ENCODE measurements around the gene OXCT2. TPM values are rescaled to one million over a fixed set of nuclear protein-coding genes. Genes with fewer than 3 reads are reported as not detected.
"Not testable (repeated sequence)": the region's sequence is repeated elsewhere in the genome, so short reads cannot be mapped to it uniquely, and the experiment has no call there.

The OXCT2 gene
- total RNA-seq, 1 experiment from 2014 or later, result 1.3 TPM

DNA sequence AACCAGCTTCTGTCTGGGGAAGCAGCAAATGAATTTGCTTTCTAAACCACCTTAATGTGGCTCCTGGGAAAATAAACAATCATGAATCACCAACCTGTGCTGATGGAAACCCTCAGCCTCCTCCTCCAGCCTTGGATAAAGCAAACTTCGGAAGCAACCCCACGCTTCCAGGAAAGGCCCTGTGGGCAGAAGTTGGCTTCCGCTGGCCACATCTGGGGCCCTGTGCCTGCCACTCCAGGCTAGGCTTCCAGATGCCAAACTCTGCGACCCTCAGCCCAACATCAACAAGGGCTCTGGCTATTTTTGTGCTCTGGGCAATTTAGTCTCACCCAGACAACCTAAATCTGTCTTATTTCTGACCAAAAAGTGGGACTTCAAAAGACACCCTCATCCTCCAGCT is 6.2 kb upstream of the OXCT2 start:
- TF ChIP-seq, protein P1, sequence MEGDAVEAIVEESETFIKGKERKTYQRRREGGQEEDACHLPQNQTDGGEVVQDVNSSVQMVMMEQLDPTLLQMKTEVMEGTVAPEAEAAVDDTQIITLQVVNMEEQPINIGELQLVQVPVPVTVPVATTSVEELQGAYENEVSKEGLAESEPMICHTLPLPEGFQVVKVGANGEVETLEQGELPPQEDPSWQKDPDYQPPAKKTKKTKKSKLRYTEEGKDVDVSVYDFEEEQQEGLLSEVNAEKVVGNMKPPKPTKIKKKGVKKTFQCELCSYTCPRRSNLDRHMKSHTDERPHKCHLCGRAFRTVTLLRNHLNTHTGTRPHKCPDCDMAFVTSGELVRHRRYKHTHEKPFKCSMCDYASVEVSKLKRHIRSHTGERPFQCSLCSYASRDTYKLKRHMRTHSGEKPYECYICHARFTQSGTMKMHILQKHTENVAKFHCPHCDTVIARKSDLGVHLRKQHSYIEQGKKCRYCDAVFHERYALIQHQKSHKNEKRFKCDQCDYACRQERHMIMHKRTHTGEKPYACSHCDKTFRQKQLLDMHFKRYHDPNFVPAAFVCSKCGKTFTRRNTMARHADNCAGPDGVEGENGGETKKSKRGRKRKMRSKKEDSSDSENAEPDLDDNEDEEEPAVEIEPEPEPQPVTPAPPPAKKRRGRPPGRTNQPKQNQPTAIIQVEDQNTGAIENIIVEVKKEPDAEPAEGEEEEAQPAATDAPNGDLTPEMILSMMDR (IDR thresholded peaks at IDR 0.05; ENCODE audit: unreplicated experiment), result no peak
- Mint-ChIP-seq H3K9me3 (ENCODE audit: low read depth, unreplicated experiment) (no peaks in the 10 kb centered on the region), H3K27ac (ENCODE audit: unreplicated experiment) (no peak overlapping the region), H3K36me3 (ENCODE audit: insufficient read depth, unreplicated experiment) (no peaks in the 10 kb centered on the region), H3K27me3 (ENCODE audit: unreplicated experiment) (no peaks in the 10 kb centered on the region), H3K4me1 (ENCODE audit: low read depth, unreplicated experiment) (no peaks in the 10 kb centered on the region), H3K4me3 (ENCODE audit: low read depth, unreplicated experiment) (no peak overlapping the region)
- CTCF ChIA-PET, result no interaction called here
- intact Hi-C loops (cut with micrococcal nuclease; ENCODE audit: unreplicated experiment), result no loop called here
- no peak for DNase-seq
- no TSS peak for BruUV-seq (replicated peaks)

DNA sequence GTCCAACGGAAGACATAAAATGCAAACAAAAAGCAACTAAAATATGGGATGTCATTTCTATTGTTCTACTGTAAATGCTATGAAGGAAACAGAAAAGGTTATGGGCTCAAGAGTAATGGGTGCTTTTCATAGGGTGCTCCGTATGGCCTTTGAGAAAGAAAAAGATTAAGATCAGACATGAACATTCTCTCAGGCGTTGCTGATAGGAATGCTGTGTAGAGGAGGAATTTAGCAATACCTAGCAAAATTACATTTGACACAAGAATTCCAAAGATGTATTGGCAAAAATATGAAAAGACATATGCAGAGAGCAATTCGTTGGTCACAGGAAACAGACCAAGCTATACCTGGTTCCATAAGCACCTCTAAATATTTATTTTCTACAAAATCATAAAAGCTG is 5.7 kb upstream of the OXCT2 start:
- Mint-ChIP-seq H3K4me1 (ENCODE audit: low read depth, unreplicated experiment) (no peaks in the 10 kb centered on the region), H3K27me3 (ENCODE audit: unreplicated experiment) (no peaks in the 10 kb centered on the region), H3K36me3 (ENCODE audit: insufficient read depth, unreplicated experiment) (no peaks in the 10 kb centered on the region), H3K9me3 (ENCODE audit: low read depth, unreplicated experiment) (no peaks in the 10 kb centered on the region), H3K27ac (ENCODE audit: unreplicated experiment) (no peak overlapping the region), H3K4me3 (ENCODE audit: low read depth, unreplicated experiment) (no peak overlapping the region)
- BruUV-seq (replicated peaks), result no TSS peak
- TF ChIP-seq, protein P1 (IDR thresholded peaks at IDR 0.05; ENCODE audit: unreplicated experiment), result no peak
- intact Hi-C loops (cut with micrococcal nuclease; ENCODE audit: unreplicated experiment), result no loop called here
- no peak for DNase-seq
- CTCF ChIA-PET, result no interaction called here

DNA sequence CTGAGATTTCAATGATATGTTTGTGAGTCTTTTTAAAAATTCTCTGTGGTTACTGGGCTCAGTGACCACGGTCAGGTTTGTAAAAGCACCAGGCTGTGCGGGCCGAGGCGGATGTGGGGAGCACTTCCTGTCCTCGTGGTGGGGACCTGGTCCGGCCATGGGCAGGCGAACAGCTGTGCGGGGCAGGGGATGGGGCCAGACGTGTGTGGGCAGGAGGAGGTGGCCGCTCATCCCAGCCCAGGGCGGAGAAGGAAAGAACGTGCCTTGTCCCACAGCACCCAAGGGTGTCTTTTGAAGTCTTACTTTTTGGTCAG is 5.2 kb upstream of the OXCT2 start:
- Mint-ChIP-seq H3K27me3 (ENCODE audit: unreplicated experiment) (no peaks in the 10 kb centered on the region), H3K36me3 (ENCODE audit: insufficient read depth, unreplicated experiment) (no peaks in the 10 kb centered on the region), H3K4me1 (ENCODE audit: low read depth, unreplicated experiment) (no peaks in the 10 kb centered on the region), H3K4me3 (ENCODE audit: low read depth, unreplicated experiment) (no peak overlapping the region), H3K27ac (ENCODE audit: unreplicated experiment) (no peak overlapping the region), H3K9me3 (ENCODE audit: low read depth, unreplicated experiment) (no peaks in the 10 kb centered on the region)
- no peak for DNase-seq
- intact Hi-C loops (cut with micrococcal nuclease; ENCODE audit: unreplicated experiment), result no loop called here
- BruUV-seq (replicated peaks), result no TSS peak
- TF ChIP-seq, protein P1 (IDR thresholded peaks at IDR 0.05; ENCODE audit: unreplicated experiment), result no peak
- CTCF ChIA-PET, result no interaction called here

DNA sequence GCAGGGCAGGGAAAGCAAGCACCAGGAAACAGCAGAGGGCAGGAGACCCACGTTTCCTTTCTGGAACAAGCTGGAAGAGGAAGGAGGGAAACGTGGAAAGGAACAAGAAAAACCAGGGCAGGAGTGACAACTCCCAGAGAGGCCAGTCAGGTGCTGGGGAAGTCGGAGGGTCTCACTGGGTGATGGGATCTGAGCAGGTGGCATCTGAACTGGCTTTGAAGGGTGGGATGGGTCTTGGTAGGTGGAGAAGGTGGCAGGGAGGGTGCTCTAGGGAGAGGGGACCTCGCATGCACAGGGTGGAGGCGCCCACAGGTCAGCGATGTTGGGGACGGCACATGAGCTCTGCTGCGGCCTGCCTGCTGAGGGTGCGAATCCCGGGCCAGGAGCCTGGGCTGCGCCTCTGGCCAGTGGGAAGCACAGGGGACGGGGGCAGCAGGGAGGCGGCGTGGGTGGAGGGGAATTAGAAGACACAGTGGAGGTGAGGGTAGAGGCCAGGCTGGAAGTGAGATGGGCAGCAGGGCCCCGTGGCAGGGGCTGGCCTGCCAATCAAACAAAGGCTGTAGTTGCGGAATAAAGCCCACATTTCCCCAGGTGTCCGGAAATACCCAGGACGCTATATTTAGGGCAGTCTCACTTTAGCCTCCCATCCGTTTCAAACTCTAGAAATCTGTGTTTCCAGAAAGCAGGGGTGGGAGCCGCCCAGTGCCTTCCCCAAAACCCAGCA is 4.7 kb upstream of the OXCT2 start:
- DNase-seq; H3K4me3 Mint-ChIP-seq (ENCODE audit: low read depth, unreplicated experiment); BruUV-seq (replicated peaks); intact Hi-C loops (cut with micrococcal nuclease; ENCODE audit: unreplicated experiment); H3K27me3 Mint-ChIP-seq (ENCODE audit: unreplicated experiment); CTCF ChIA-PET; H3K36me3 Mint-ChIP-seq (ENCODE audit: insufficient read depth, unreplicated experiment); H3K27ac Mint-ChIP-seq (ENCODE audit: unreplicated experiment); H3K4me1 Mint-ChIP-seq (ENCODE audit: low read depth, unreplicated experiment); H3K9me3 Mint-ChIP-seq (ENCODE audit: low read depth, unreplicated experiment): not testable (repeated sequence)

DNA sequence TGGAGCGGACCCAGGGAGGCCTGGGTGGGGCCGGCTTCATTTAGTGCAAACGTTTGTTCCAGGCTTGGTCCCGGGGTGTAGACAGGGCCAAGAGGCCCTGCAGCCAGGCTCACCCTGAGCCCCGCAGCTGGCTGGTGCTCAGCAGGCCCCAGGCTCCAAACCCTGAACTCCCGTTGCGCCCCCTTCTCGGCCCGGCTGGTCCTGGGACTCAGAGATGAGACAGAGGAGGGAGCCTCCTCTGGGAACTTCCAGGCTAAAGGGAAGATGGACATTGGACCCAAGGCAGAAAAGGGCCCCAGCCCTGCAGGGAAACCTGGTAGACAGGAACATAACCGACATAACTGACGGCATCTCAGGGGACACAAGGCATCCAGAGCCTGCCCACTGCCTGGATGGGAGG is 4.0 kb upstream of the OXCT2 start:
- intact Hi-C loops (cut with micrococcal nuclease; ENCODE audit: unreplicated experiment); H3K27me3 Mint-ChIP-seq (ENCODE audit: unreplicated experiment); BruUV-seq (replicated peaks); DNase-seq; H3K4me3 Mint-ChIP-seq (ENCODE audit: low read depth, unreplicated experiment); H3K27ac Mint-ChIP-seq (ENCODE audit: unreplicated experiment); H3K4me1 Mint-ChIP-seq (ENCODE audit: low read depth, unreplicated experiment); CTCF ChIA-PET; H3K36me3 Mint-ChIP-seq (ENCODE audit: insufficient read depth, unreplicated experiment); H3K9me3 Mint-ChIP-seq (ENCODE audit: low read depth, unreplicated experiment): not testable (repeated sequence)

DNA sequence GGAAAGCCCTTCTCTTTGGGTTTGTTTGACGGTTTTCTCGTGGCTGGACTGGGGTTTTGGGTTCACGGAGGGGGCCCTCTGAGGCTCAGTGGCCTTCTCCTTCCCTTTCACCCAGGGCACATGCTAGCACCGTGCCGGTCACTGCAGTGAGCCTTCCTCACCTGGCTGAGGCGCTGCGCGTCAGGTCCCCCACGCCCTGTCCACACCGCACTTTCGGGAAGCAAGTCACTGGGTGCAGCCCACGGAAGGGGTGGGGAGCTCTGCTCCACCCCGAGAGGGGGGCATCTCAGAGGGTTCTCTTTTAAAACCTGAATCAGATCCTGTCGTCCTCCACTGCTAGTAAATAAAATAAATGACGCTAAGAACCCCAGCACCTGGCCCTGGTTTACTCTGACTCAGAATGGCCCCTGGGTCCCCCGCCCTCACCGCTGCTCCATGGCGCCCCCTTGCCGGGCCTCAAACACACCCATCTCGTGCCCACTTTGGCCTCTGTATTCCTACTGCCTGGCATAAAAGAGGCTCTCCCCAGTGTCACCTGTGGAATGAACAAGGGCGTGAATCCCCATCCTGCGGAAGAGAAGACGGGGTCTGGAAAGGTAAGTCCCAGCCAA is 2.3 kb upstream of the OXCT2 start:
- H3K36me3 Mint-ChIP-seq (ENCODE audit: insufficient read depth, unreplicated experiment); DNase-seq; H3K9me3 Mint-ChIP-seq (ENCODE audit: low read depth, unreplicated experiment); intact Hi-C loops (cut with micrococcal nuclease; ENCODE audit: unreplicated experiment); H3K4me3 Mint-ChIP-seq (ENCODE audit: low read depth, unreplicated experiment); H3K27me3 Mint-ChIP-seq (ENCODE audit: unreplicated experiment); BruUV-seq (replicated peaks); H3K4me1 Mint-ChIP-seq (ENCODE audit: low read depth, unreplicated experiment); CTCF ChIA-PET; H3K27ac Mint-ChIP-seq (ENCODE audit: unreplicated experiment): not testable (repeated sequence)

DNA sequence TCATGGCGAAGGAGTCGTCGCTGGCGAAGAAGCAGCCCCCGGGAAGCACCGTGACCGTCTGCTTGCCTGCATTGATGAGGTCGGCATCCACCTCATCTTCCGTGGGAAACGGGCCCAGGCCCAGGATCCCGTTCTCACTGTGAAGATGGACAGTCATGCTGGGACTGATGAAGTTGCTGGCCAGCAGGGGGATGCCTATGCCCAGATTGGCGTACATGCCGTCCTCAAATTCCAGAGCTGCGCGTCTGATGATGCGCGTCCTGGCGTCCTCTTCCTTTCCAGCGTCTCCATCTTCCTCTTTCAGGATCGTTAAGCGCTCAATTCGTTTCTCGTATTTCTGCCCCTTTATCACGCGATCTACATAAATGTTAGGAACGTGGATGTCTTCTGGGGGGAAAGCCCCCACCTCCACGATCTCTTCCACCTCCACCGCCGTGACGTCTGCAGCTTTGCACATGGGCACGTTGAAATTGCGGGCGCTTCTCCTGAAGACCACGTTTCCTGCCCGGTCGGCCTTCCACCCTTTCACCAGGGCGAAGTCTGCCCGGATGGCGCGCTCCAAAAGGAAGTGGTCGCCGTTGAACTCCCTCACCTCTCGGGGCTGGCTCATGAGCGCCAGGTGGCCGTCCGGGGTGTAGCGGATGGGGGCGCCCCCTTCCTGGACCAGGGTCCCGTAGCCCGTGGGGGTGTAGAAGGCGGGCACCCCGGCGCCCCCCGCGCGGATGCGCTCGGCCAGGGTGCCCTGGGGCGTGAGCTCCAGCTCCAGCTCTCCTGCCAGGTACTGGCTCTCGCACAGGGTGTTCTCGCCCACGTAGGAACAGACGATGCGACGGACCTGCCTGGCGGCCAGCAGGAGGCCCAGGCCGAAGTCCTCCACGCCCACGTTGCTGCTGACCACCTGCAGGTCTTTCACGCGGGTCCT is 787 bp downstream of the OXCT2 start:
- BruUV-seq (replicated peaks); H3K4me1 Mint-ChIP-seq (ENCODE audit: low read depth, unreplicated experiment); H3K36me3 Mint-ChIP-seq (ENCODE audit: insufficient read depth, unreplicated experiment); H3K27ac Mint-ChIP-seq (ENCODE audit: unreplicated experiment); H3K4me3 Mint-ChIP-seq (ENCODE audit: low read depth, unreplicated experiment); DNase-seq; H3K27me3 Mint-ChIP-seq (ENCODE audit: unreplicated experiment); intact Hi-C loops (cut with micrococcal nuclease; ENCODE audit: unreplicated experiment); CTCF ChIA-PET; H3K9me3 Mint-ChIP-seq (ENCODE audit: low read depth, unreplicated experiment): not testable (repeated sequence)

Measured in Calu3 (cell line).